Measurements from ENCODE around the gene CHGA. TPM values are rescaled to one million over a fixed set of nuclear protein-coding genes. Genes with fewer than 3 reads are reported as not detected.

Gene CHGA
- polyA plus RNA-seq, 1 donor = 708 TPM

- WGBS (ENCODE audit: insufficient coverage, low lambda C conversion rate) = no CpG with 5 or more reads among the region's 11 CpGs
- no peak for DNase-seq
- Histone ChIP-seq H3K4me3 (ENCODE audit: low read length) (no peak overlapping the region), H3K27ac (ENCODE audit: low read length) (no peak overlapping the region), H3K36me3 (ENCODE audit: control insufficient read depth, insufficient read depth, low read length) (peaks cover 20% of the 10 kb centered on the region), H3K9me3 (ENCODE audit: control insufficient read depth, low read depth, low read length) (no peaks in the 10 kb centered on the region), H3K27me3 (ENCODE audit: control insufficient read depth, insufficient read depth, low read length) (no peaks in the 10 kb centered on the region), H3K4me1 (ENCODE audit: control insufficient read depth, insufficient read depth, low read length) (no peaks in the 10 kb centered on the region)
Observed at GRCh38 chr14:92936085-92936484, 13.1 kb downstream of the CHGA start.

GRCh38 chr14:92937051-92937937, 14.3 kb downstream of the CHGA start:
- Histone ChIP-seq H3K27me3 (ENCODE audit: control insufficient read depth, insufficient read depth, low read length) (no peaks in the 10 kb centered on the region), H3K36me3 (ENCODE audit: control insufficient read depth, insufficient read depth, low read length) (peaks cover 29% of the 10 kb centered on the region), H3K4me3 (ENCODE audit: low read length) (no peak overlapping the region), H3K27ac (ENCODE audit: low read length) (no peak overlapping the region), H3K9me3 (ENCODE audit: control insufficient read depth, low read depth, low read length) (no peaks in the 10 kb centered on the region), H3K4me1 (ENCODE audit: control insufficient read depth, insufficient read depth, low read length) (no peaks in the 10 kb centered on the region)
- DNase-seq = peak; percentile 25 to 45
- no CpG with 5 or more reads among the region's 16 CpGs for WGBS (ENCODE audit: insufficient coverage, low lambda C conversion rate)

- no peaks in the 10 kb centered on the region for H3K27me3 ChIP-seq (ENCODE audit: control insufficient read depth, insufficient read depth, low read length)
- no peak overlapping the region for H3K27ac ChIP-seq (ENCODE audit: low read length)
- H3K36me3 ChIP-seq (ENCODE audit: control insufficient read depth, insufficient read depth, low read length) = peaks cover 39% of the 10 kb centered on the region
- no peak for DNase-seq
- no peaks in the 10 kb centered on the region for H3K4me1 ChIP-seq (ENCODE audit: control insufficient read depth, insufficient read depth, low read length)
- no peak overlapping the region for H3K4me3 ChIP-seq (ENCODE audit: low read length)
- H3K9me3 ChIP-seq (ENCODE audit: control insufficient read depth, low read depth, low read length) = no peaks in the 10 kb centered on the region
- WGBS (ENCODE audit: insufficient coverage, low lambda C conversion rate) = no CpG with 5 or more reads among the region's 9 CpGs
Observed at GRCh38 chr14:92938235-92938875, 15.4 kb downstream of the CHGA start.

GRCh38 chr14:92938890-92939671, 16.1 kb downstream of the CHGA start:
- Histone ChIP-seq H3K9me3 (ENCODE audit: control insufficient read depth, low read depth, low read length) (no peaks in the 10 kb centered on the region), H3K4me3 (ENCODE audit: low read length) (no peak overlapping the region), H3K27me3 (ENCODE audit: control insufficient read depth, insufficient read depth, low read length) (no peaks in the 10 kb centered on the region), H3K36me3 (ENCODE audit: control insufficient read depth, insufficient read depth, low read length) (peaks cover 46% of the 10 kb centered on the region), H3K4me1 (ENCODE audit: control insufficient read depth, insufficient read depth, low read length) (no peaks in the 10 kb centered on the region), H3K27ac (ENCODE audit: low read length) (no peak overlapping the region)
- no peak for DNase-seq
- no CpG with 5 or more reads among the region's 27 CpGs for WGBS (ENCODE audit: insufficient coverage, low lambda C conversion rate)

- H3K36me3 ChIP-seq (ENCODE audit: control insufficient read depth, insufficient read depth, low read length) = peaks cover 51% of the 10 kb centered on the region
- no peaks in the 10 kb centered on the region for H3K9me3 ChIP-seq (ENCODE audit: control insufficient read depth, low read depth, low read length)
- DNase-seq = no peak
- no peaks in the 10 kb centered on the region for H3K27me3 ChIP-seq (ENCODE audit: control insufficient read depth, insufficient read depth, low read length)
- H3K4me3 ChIP-seq (ENCODE audit: low read length) = no peak overlapping the region
- WGBS (ENCODE audit: insufficient coverage, low lambda C conversion rate) = 63% methylated on average over 1 of the region's 12 CpGs
- no peaks in the 10 kb centered on the region for H3K4me1 ChIP-seq (ENCODE audit: control insufficient read depth, insufficient read depth, low read length)
- H3K27ac ChIP-seq (ENCODE audit: low read length) = no peak overlapping the region
Observed at GRCh38 chr14:92939699-92940098, 16.7 kb downstream of the CHGA start.

- no peak for DNase-seq
- peaks cover 60% of the 10 kb centered on the region for H3K36me3 ChIP-seq (ENCODE audit: control insufficient read depth, insufficient read depth, low read length)
Observed at GRCh38 chr14:92940543-92940942, 17.6 kb downstream of the CHGA start.

GRCh38 chr14:92941531-92941930, 18.6 kb downstream of the CHGA start:
- no CpG with 5 or more reads among the region's 30 CpGs for WGBS (ENCODE audit: insufficient coverage, low lambda C conversion rate)
- Histone ChIP-seq H3K27ac (ENCODE audit: low read length) (no peak overlapping the region), H3K27me3 (ENCODE audit: control insufficient read depth, insufficient read depth, low read length) (no peaks in the 10 kb centered on the region), H3K4me3 (ENCODE audit: low read length) (no peak overlapping the region), H3K4me1 (ENCODE audit: control insufficient read depth, insufficient read depth, low read length) (no peaks in the 10 kb centered on the region), H3K36me3 (ENCODE audit: control insufficient read depth, insufficient read depth, low read length) (peaks cover 61% of the 10 kb centered on the region), H3K9me3 (ENCODE audit: control insufficient read depth, low read depth, low read length) (no peaks in the 10 kb centered on the region)
- DNase-seq = no peak

More at GRCh38 chr14:92940543-92940942, 17.6 kb downstream of the CHGA start:
- Histone ChIP-seq H3K4me3 (ENCODE audit: low read length) (no peak overlapping the region), H3K27ac (ENCODE audit: low read length) (no peak overlapping the region), H3K27me3 (ENCODE audit: control insufficient read depth, insufficient read depth, low read length) (no peaks in the 10 kb centered on the region), H3K9me3 (ENCODE audit: control insufficient read depth, low read depth, low read length) (no peaks in the 10 kb centered on the region), H3K4me1 (ENCODE audit: control insufficient read depth, insufficient read depth, low read length) (no peaks in the 10 kb centered on the region)
- WGBS (ENCODE audit: insufficient coverage, low lambda C conversion rate) = no CpG with 5 or more reads among the region's 11 CpGs

- Histone ChIP-seq H3K4me1 (ENCODE audit: control insufficient read depth, insufficient read depth, low read length) (no peaks in the 10 kb centered on the region), H3K4me3 (ENCODE audit: low read length) (no peak overlapping the region), H3K9me3 (ENCODE audit: control insufficient read depth, low read depth, low read length) (no peaks in the 10 kb centered on the region), H3K36me3 (ENCODE audit: control insufficient read depth, insufficient read depth, low read length) (peaks cover 64% of the 10 kb centered on the region), H3K27me3 (ENCODE audit: control insufficient read depth, insufficient read depth, low read length) (no peaks in the 10 kb centered on the region), H3K27ac (ENCODE audit: low read length) (no peak overlapping the region)
- no CpG with 5 or more reads among the region's 5 CpGs for WGBS (ENCODE audit: insufficient coverage, low lambda C conversion rate)
- no peak for DNase-seq
Observed at GRCh38 chr14:92942136-92942535, 19.2 kb downstream of the CHGA start.

- Histone ChIP-seq H3K9me3 (ENCODE audit: control insufficient read depth, low read depth, low read length) (no peaks in the 10 kb centered on the region), H3K4me3 (ENCODE audit: low read length) (no peak overlapping the region), H3K36me3 (ENCODE audit: control insufficient read depth, insufficient read depth, low read length) (peaks cover 68% of the 10 kb centered on the region), H3K27me3 (ENCODE audit: control insufficient read depth, insufficient read depth, low read length) (no peaks in the 10 kb centered on the region), H3K4me1 (ENCODE audit: control insufficient read depth, insufficient read depth, low read length) (no peaks in the 10 kb centered on the region), H3K27ac (ENCODE audit: low read length) (no peak overlapping the region)
- no peak for DNase-seq
- no CpG with 5 or more reads among the region's 8 CpGs for WGBS (ENCODE audit: insufficient coverage, low lambda C conversion rate)
Observed at GRCh38 chr14:92942576-92942975, 19.6 kb downstream of the CHGA start.

GRCh38 chr14:92942976-92943710, 20.2 kb downstream of the CHGA start:
- H3K4me1 ChIP-seq (ENCODE audit: control insufficient read depth, insufficient read depth, low read length) = no peaks in the 10 kb centered on the region

More at GRCh38 chr14:92942976-92943710, 20.2 kb downstream of the CHGA start:
- Histone ChIP-seq H3K27ac (ENCODE audit: low read length) (no peak overlapping the region), H3K9me3 (ENCODE audit: control insufficient read depth, low read depth, low read length) (no peaks in the 10 kb centered on the region), H3K27me3 (ENCODE audit: control insufficient read depth, insufficient read depth, low read length) (no peaks in the 10 kb centered on the region), H3K36me3 (ENCODE audit: control insufficient read depth, insufficient read depth, low read length) (peaks cover 74% of the 10 kb centered on the region), H3K4me3 (ENCODE audit: low read length) (no peak overlapping the region)
- no CpG with 5 or more reads among the region's 30 CpGs for WGBS (ENCODE audit: insufficient coverage, low lambda C conversion rate)
- no peak for DNase-seq

Data from large intestine (tissue), 3 donors.